ENCODE measurements around the gene SUMO4.

DNA sequence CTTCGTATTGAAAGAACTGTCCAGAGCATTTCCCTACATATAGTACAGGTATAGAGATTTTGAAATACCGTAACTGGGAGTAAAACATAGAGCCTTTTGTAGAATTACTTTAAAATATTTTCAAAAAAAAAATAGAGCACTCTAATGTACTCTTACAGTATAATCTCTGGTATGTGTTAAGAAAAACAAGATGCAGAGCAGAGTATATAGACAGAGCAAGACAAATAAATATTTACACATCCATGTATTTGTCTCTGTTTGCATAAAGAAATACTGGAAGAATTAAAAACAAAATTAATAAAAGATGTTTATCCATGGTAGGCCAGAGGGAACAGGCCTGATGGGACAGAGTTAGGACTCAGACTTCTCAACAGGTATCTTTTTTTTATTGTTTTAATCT, 28.0 kb upstream of the SUMO4 start:
- TF ChIP-seq, protein P1, sequence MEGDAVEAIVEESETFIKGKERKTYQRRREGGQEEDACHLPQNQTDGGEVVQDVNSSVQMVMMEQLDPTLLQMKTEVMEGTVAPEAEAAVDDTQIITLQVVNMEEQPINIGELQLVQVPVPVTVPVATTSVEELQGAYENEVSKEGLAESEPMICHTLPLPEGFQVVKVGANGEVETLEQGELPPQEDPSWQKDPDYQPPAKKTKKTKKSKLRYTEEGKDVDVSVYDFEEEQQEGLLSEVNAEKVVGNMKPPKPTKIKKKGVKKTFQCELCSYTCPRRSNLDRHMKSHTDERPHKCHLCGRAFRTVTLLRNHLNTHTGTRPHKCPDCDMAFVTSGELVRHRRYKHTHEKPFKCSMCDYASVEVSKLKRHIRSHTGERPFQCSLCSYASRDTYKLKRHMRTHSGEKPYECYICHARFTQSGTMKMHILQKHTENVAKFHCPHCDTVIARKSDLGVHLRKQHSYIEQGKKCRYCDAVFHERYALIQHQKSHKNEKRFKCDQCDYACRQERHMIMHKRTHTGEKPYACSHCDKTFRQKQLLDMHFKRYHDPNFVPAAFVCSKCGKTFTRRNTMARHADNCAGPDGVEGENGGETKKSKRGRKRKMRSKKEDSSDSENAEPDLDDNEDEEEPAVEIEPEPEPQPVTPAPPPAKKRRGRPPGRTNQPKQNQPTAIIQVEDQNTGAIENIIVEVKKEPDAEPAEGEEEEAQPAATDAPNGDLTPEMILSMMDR (IDR thresholded peaks at IDR 0.05; ENCODE audit: low read depth, low read length): no peak
- TF ChIP-seq POLR2A (IDR thresholded peaks at IDR 0.05; ENCODE audit: extremely low read depth, insufficient read length) (no peak), MAX (IDR thresholded peaks at IDR 0.05; ENCODE audit: low read depth, low read length) (no peak), MYC (IDR thresholded peaks at IDR 0.05; ENCODE audit: low read depth, low read length) (no peak)

All from NB4 (cell line).